Measurements from ENCODE around the gene POSTN. TPM values are rescaled to one million over a fixed set of nuclear protein-coding genes. Genes with fewer than 3 reads are reported as not detected.

The POSTN gene
- total and polyA plus RNA-seq, 2 of the 8 experiments (the other 6 are each of a cell fraction or from before 2014, with no cell fraction given): 0.30 to 0.74 TPM

DNA sequence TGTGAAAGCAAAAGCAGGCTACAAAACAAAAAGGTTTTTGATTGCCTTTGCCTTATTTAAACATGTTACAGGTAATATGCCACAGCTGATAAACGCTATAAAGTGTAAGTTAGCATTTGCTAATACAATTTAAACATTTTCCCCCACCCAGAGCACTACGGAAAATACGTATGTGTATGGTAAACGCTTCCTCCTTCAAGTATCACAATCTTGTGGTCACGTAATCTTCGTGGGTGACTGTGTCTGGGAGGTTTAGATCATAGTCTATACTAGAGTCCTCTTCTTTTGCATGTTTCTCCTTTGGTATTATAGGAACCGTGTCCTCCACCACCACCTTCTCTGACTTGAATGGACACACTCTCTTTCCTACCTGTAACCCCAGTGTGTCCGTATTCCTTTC lies 38.1 kb upstream of the POSTN start:
- H3K4me3 ChIP-seq (ENCODE audit: extremely low read depth in 1 of 4, insufficient read depth in 2 of 4, low read depth in 3 of 4, low read length in 4 of 4): no peak overlapping the region
- no peak overlapping the region for H3K14ac ChIP-seq (ENCODE audit: insufficient read length)
- H3K9ac ChIP-seq (replicated peaks in 1 of 4; ENCODE audit: extremely low read depth in 1 of 4, low read depth in 3 of 4, low read length in 3 of 4): no peak overlapping the region
- H3K23ac ChIP-seq (ENCODE audit: insufficient read length): no peak overlapping the region
- H3K4me1 ChIP-seq (replicated peaks in 1 of 4; ENCODE audit: control insufficient read depth in 3 of 4, insufficient read depth in 4 of 4, low read length in 3 of 4): no peaks in the 10 kb centered on the region
- H2AFZ ChIP-seq (ENCODE audit: low read length): no peak overlapping the region
- no peak overlapping the region for H4K5ac ChIP-seq (ENCODE audit: insufficient read length, low read depth, low read length)
- H2BK5ac ChIP-seq (ENCODE audit: low read depth, low read length): no peak overlapping the region
- no peak overlapping the region for H4K91ac ChIP-seq (replicated peaks; ENCODE audit: insufficient read length, low read length)
- H3K79me2 ChIP-seq (ENCODE audit: control insufficient read depth in 1 of 2, insufficient read depth in 2 of 2, low read length in 2 of 2): no peaks in the 10 kb centered on the region
- ChIA-PET POLR2A (ENCODE audit: partially characterized antibody) (no interaction called here), CTCF (ENCODE audit: partially characterized antibody) (no interaction called here)
- H3K4me2 ChIP-seq (ENCODE audit: insufficient read depth in 1 of 2, low read depth in 2 of 2, low read length in 2 of 2): no peak overlapping the region
- H2BK20ac ChIP-seq (ENCODE audit: low read length): no peak overlapping the region
- no peak overlapping the region for H2BK120ac ChIP-seq (replicated peaks; ENCODE audit: low read depth, low read length)
- TF ChIP-seq RXRA (IDR thresholded peaks at IDR 0.05; ENCODE audit: insufficient read depth, low read depth, low read length) (no peak), SRF (IDR thresholded peaks at IDR 0.05; ENCODE audit: low read depth, low read length) (no peak), TAF1 (IDR thresholded peaks at IDR 0.05; ENCODE audit: low read depth, low read length) (no peak), GTF2F1 (IDR thresholded peaks at IDR 0.05; ENCODE audit: borderline replicate concordance, low read depth, low read length) (no peak), MAFK (IDR thresholded peaks at IDR 0.05; ENCODE audit: low read depth, low read length) (no peak), CBX8 (IDR thresholded peaks at IDR 0.05; ENCODE audit: borderline replicate concordance, low read depth, low read length) (no peak), TAF7 (optimal IDR thresholded peaks at IDR 0.05; ENCODE audit: borderline replicate concordance, low read depth, low read length) (no peak), CBX5 (IDR thresholded peaks at IDR 0.05; ENCODE audit: low read depth, low read length) (no peak), SIN3A (conservative IDR thresholded peaks at IDR 0.05 in 1 of 2, IDR thresholded peaks at IDR 0.05 in 1 of 2; ENCODE audit: low read depth in 1 of 2, low read length in 2 of 2) (no peak)
- TF ChIP-seq, protein P1, sequence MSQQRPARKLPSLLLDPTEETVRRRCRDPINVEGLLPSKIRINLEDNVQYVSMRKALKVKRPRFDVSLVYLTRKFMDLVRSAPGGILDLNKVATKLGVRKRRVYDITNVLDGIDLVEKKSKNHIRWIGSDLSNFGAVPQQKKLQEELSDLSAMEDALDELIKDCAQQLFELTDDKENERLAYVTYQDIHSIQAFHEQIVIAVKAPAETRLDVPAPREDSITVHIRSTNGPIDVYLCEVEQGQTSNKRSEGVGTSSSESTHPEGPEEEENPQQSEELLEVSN (IDR thresholded peaks at IDR 0.05): no peak
- no peak overlapping the region for H2BK15ac ChIP-seq (ENCODE audit: low read length)
- FAIRE-seq: no peak
- H2BK12ac ChIP-seq (ENCODE audit: low read depth, low read length): no peak overlapping the region
- H3K79me1 ChIP-seq (ENCODE audit: low read depth, low read length): no peaks in the 10 kb centered on the region
- DNase-seq (ENCODE audit: low read depth in 1 of 2, low spot score in 2 of 2): no peak
- no peaks in the 10 kb centered on the region for H3K23me2 ChIP-seq (ENCODE audit: low read depth, low read length)
- H3K27ac ChIP-seq (ENCODE audit: low read depth, low read length): no peak overlapping the region
- no peak overlapping the region for H3K18ac ChIP-seq (ENCODE audit: extremely low read depth, low read length)
- H2AK5ac ChIP-seq (ENCODE audit: low read depth, low read length): no peak overlapping the region
- H3K56ac ChIP-seq (replicated peaks; ENCODE audit: insufficient read length, low read depth, low read length): no peak overlapping the region
- peaks cover 0 to 1% (median 0%) of the 10 kb centered on the region in 4 experiments; a peak in 1 of 7 replicates for H3K27me3 ChIP-seq (replicated peaks in 1 of 4; ENCODE audit: control insufficient read depth in 3 of 4, extremely low read depth in 1 of 4, insufficient read depth in 3 of 4, low read length in 3 of 4)
- H3K36me3 ChIP-seq (ENCODE audit: control insufficient read depth in 2 of 4, insufficient read depth in 4 of 4, low read length in 3 of 4): peaks cover 0 to 19% (median 9%) of the 10 kb centered on the region in 4 experiments; a peak in 4 of 8 replicates
- H4K8ac ChIP-seq (ENCODE audit: extremely low read depth, insufficient read depth, low read length): no peak overlapping the region
- no peak overlapping the region for H3K4ac ChIP-seq (replicated peaks; ENCODE audit: insufficient read length, low read depth, low read length)
- no peaks in the 10 kb centered on the region for H3K9me3 ChIP-seq (ENCODE audit: insufficient read depth in 2 of 2, low read depth in 1 of 2, low read length in 1 of 2)
- 93% methylated on average over 8 of the region's 8 CpGs; no CpG with 5 or more reads in 1 of the 2 experiments for WGBS, 2 experiments (ENCODE audit: extremely low coverage in 1 of 2, insufficient coverage in 1 of 2, insufficient read length in 1 of 2, insufficient replicate concordance in 2 of 2, low coverage in 1 of 2, low lambda C conversion rate in 2 of 2, missing lambda C conversion rate in 1 of 2)
- no peaks in the 10 kb centered on the region for H4K20me1 ChIP-seq (replicated peaks in 1 of 2; ENCODE audit: control insufficient read depth in 1 of 2, insufficient read depth in 2 of 2, low read length in 2 of 2)

All from H1 (cell line).